K562 (cell line): Measurements from ENCODE around the gene GLIPR1L1. TPM values are rescaled to one million over a fixed set of nuclear protein-coding genes. Genes with fewer than 3 reads are reported as not detected.

Experiments used
- ATAC-seq: fragments of 200-7000 bp; cut with Tn5 transposase; 3 replicates; pipeline ENCODE4 v1.9.1; 2020; ENCODE audit warnings: moderate library complexity
- BruUV-seq: library from RNA; stranded (reverse); fragments of 400-500 nt; replicated peaks from 2 replicates; lab custom pipeline; 2021; lab: Mats Ljungman, UMichigan
- CTCF ChIA-PET: fragments of 300-600 bp; formaldehyde crosslinking; extraction: SDS; loops from one replicate; lab custom pipeline; 2021; ENCODE audit warnings: low intra/inter-chr PET ratio; lab: Yijun Ruan, JAX
- POLR2A ChIA-PET: fragments of 300-600, 350-650 bp; sonication (Branson Sonifier 250); formaldehyde crosslinking; extraction: SDS; loops from one replicate; lab custom pipeline; 2021; ENCODE audit warnings: antibody characterized with exemption, inconsistent platforms; lab: Yijun Ruan, JAX
- DNase-seq, 4 experiments: peaks; one replicate each; pipeline versions ENCODE4 v3.0.0 to v3.0.0-alpha.2; 2011 to 2018; ENCODE audit warnings: low spot score in 3 of 4, mixed read lengths in 3 of 4; ENCODE audit errors: extremely low read depth in 1 of 4
- FAIRE-seq: peaks from 2 replicates; lab custom pipeline; 2011; peaks lifted over from hg19 to GRCh38; lab: Jason Lieb, UNC
- H2AFZ ChIP-seq: 2 replicates; pipeline ENCODE4 v1.6.0; 2011; ENCODE audit warnings: low read depth, low read length, control low read depth, inconsistent platforms
- H3K27ac ChIP-seq: fragments of 200-600 bp; 3 replicates; pipeline ENCODE4 v1.8.0; 2011; ENCODE audit warnings: low read depth, mild to moderate bottlenecking, control low read depth, inconsistent platforms, low read length, moderate library complexity, mixed read lengths; ENCODE audit errors: extremely low read depth
- H3K27me3 ChIP-seq, 2 experiments: fragments of 300-600 bp in 1 of 2; 2 replicates in 1 of 2; 3 replicates in 1 of 2; pipeline versions ENCODE4 v1.6.0 to v1.8.0; 2011; ENCODE audit warnings: inconsistent platforms in 2 of 2, low read length in 2 of 2, mild to moderate bottlenecking in 1 of 2, mixed read lengths in 1 of 2, moderate library complexity in 1 of 2; ENCODE audit not compliant: control insufficient read depth in 2 of 2, insufficient read depth in 2 of 2
- H3K36me3 ChIP-seq: fragments of 300-600 bp; 3 replicates; pipeline ENCODE4 v1.8.0; 2011; ENCODE audit warnings: mild to moderate bottlenecking, low read length, inconsistent platforms; ENCODE audit not compliant: control insufficient read depth, insufficient read depth
- H3K4me1 ChIP-seq, 2 experiments: fragments of 200-600 bp in 1 of 2; replicated peaks in 1 of 2; 2 replicates in 1 of 2; 3 replicates in 1 of 2; pipeline versions ENCODE4 v1.5.1 to v1.8.0; 2011; ENCODE audit warnings: inconsistent platforms in 2 of 2, low read length in 2 of 2, mild to moderate bottlenecking in 1 of 2, mixed read lengths in 1 of 2, moderate library complexity in 1 of 2; ENCODE audit not compliant: control insufficient read depth in 2 of 2, insufficient read depth in 2 of 2
- H3K4me2 ChIP-seq: 2 replicates; pipeline ENCODE4 v1.6.1; 2011; ENCODE audit warnings: low read length, control low read depth, inconsistent platforms, mixed read lengths; ENCODE audit not compliant: insufficient read depth
- H3K4me3 ChIP-seq: fragments of 200-600 bp; sonication (generic), shearing (Covaris generic); 2 replicates; pipeline ENCODE4 v1.5.1; 2016; ENCODE audit warnings: control low read depth, inconsistent platforms
- H3K79me2 ChIP-seq: fragments of 200-600 bp; 3 replicates; pipeline ENCODE4 v1.8.0; 2011; ENCODE audit warnings: low read length, inconsistent platforms; ENCODE audit not compliant: control insufficient read depth, insufficient read depth
- H3K9ac ChIP-seq, 2 experiments: 2 replicates each; pipeline versions ENCODE4 v1.6.0 to v1.6.1; 2011; ENCODE audit warnings: low read depth in 2 of 2, low read length in 2 of 2, control low read depth in 1 of 2, inconsistent platforms in 1 of 2, mild to moderate bottlenecking in 1 of 2, mixed read lengths in 1 of 2; ENCODE audit not compliant: insufficient read depth in 1 of 2
- H3K9me1 ChIP-seq: one replicate; pipeline ENCODE4 v1.6.0; 2011; ENCODE audit warnings: inconsistent platforms, mild to moderate bottlenecking, low read length, moderate library complexity; ENCODE audit not compliant: control insufficient read depth, insufficient read depth
- H3K9me3 ChIP-seq: replicated peaks from 2 replicates; pipeline ENCODE4 v1.5.1; 2011; ENCODE audit warnings: low read depth, low read length, inconsistent platforms; ENCODE audit not compliant: control insufficient read depth, insufficient read depth
- H4K20me1 ChIP-seq: replicated peaks from 2 replicates; pipeline ENCODE4 v1.6.1; 2011; ENCODE audit warnings: low read length, inconsistent platforms, mixed read lengths; ENCODE audit not compliant: control insufficient read depth, insufficient read depth
- CBX2 ChIP-seq: fragments of 200-600 bp; sonication (generic); IDR thresholded peaks from one replicate; pipeline ENCODE4 v1.6.1; 2012; ENCODE audit warnings: mild to moderate bottlenecking, low read length, inconsistent platforms; ENCODE audit not compliant: insufficient read depth, poor library complexity, severe bottlenecking
- CEBPG ChIP-seq, 3 experiments: fragments of 200-800 bp in 1 of 3; sonication (Bioruptor generic) in 1 of 3; sonication (generic) in 1 of 3; formaldehyde crosslinking in 1 of 3; IDR thresholded peaks in 2 of 3; conservative IDR thresholded peaks in 1 of 3; 2 replicates each; pipeline versions ENCODE4 v1.6.1 to v1.8.0; 2016 to 2022; ENCODE audit warnings: missing compliant biosample characterization in 2 of 3, missing genetic modification characterization in 2 of 3, mild to moderate bottlenecking in 1 of 3, missing genetic modification reagents in 1 of 3
- CHD4 ChIP-seq: fragments of 200-600 bp; sonication (generic); IDR thresholded peaks from 3 replicates; pipeline ENCODE4 v1.6.1; 2012; ENCODE audit warnings: low read depth, mild to moderate bottlenecking, mixed read lengths, low read length, inconsistent platforms; ENCODE audit not compliant: insufficient read depth, insufficient replicate concordance, poor library complexity, severe bottlenecking
- GTF2A2 ChIP-seq: IDR thresholded peaks from 2 replicates; pipeline ENCODE4 v1.6.1; 2016; ENCODE audit warnings: mild to moderate bottlenecking, missing genetic modification characterization, missing compliant biosample characterization
- HNRNPUL1 ChIP-seq: fragments of 200-400 bp; formaldehyde crosslinking; IDR thresholded peaks from 2 replicates; pipeline ENCODE4 v1.6.1; 2017; ENCODE audit warnings: low read length
- PML ChIP-seq: IDR thresholded peaks from 2 replicates; pipeline ENCODE4 v1.6.1; 2012; ENCODE audit warnings: low read length, inconsistent platforms
- RBM14 ChIP-seq: fragments of 200-400 bp; formaldehyde crosslinking; IDR thresholded peaks from 2 replicates; pipeline ENCODE4 v1.6.1; 2018; ENCODE audit warnings: low read depth, mild to moderate bottlenecking, low read length, moderate library complexity, borderline replicate concordance; ENCODE audit not compliant: insufficient read depth
- RFX7 ChIP-seq: fragments of 250-450 bp; sonication (Bioruptor Pico); IDR thresholded peaks from 2 replicates; pipeline ENCODE4 v1.5.1; 2021; ENCODE audit warnings: mild to moderate bottlenecking
- SETDB1 ChIP-seq: IDR thresholded peaks from one replicate; pipeline ENCODE4 v1.6.1; 2012; ENCODE audit warnings: low read length, control low read depth, inconsistent platforms
- SIX5 ChIP-seq, 2 experiments: IDR thresholded peaks; 2 replicates each; pipeline ENCODE4 v1.6.1; 2011; ENCODE audit warnings: low read length in 2 of 2, borderline replicate concordance in 1 of 2, low read depth in 1 of 2, mild to moderate bottlenecking in 1 of 2, moderate library complexity in 1 of 2; ENCODE audit not compliant: insufficient read depth in 1 of 2
- SMARCE1 ChIP-seq: fragments of 450-650 bp; IDR thresholded peaks from 2 replicates; pipeline ENCODE4 v1.7.1; 2016; ENCODE audit warnings: mild to moderate bottlenecking
- U2AF1 ChIP-seq: fragments of 200-400 bp; formaldehyde crosslinking; optimal IDR thresholded peaks from 2 replicates; pipeline ENCODE3; 2017; ENCODE audit warnings: mild to moderate bottlenecking, low read depth, low read length, moderate library complexity
- ZNF143 ChIP-seq: sonication (generic); formaldehyde crosslinking; IDR thresholded peaks from 2 replicates; pipeline ENCODE4 v1.9.0; 2022; ENCODE audit warnings: mild to moderate bottlenecking, missing genetic modification reagents
- WGBS: fragments of 100-300 bp; shearing (Covaris generic); methylation state at CpG from one replicate; pipeline ENCODE4 v1.1.6; 2016; ENCODE audit warnings: low coverage, mixed read lengths; ENCODE audit not compliant: insufficient coverage; ENCODE audit errors: missing lambda C conversion rate; 5-methylcytosine and 5-hydroxymethylcytosine counted together
- in situ Hi-C: fragments of 300-500 bp; cut with MboI; formaldehyde crosslinking; loops from 4 replicates; pipeline ENCODE4 v1.15.0; 2018; ENCODE audit warnings: inconsistent platforms, mixed read lengths
- intact Hi-C: fragments of 100-400 bp; cut with micrococcal nuclease; formaldehyde crosslinking; loops from 2 replicates; pipeline ENCODE4 v1.14.2; 2022
- polyA plus RNA-seq, 8 experiments: library from polyadenylated mRNA; depleted of rRNA in 4 of 8; stranded (reverse) in 5 of 8; unstranded in 3 of 8; fragments of >200 nt; fragmentation: Nextera tagmentation in 2 of 8; fragmentation: Illumina TruSeq in 1 of 8; extraction: Ambion mirVana in 2 of 8; extraction: Trizol in 1 of 8; gene quantifications; 2 replicates each; pipeline versions ENCODE4 v1.2.1 to v1.2.3, GENCODE V29; 2011 to 2014; ENCODE audit warnings: inconsistent platforms in 1 of 8, missing spikeins in 1 of 8
- total RNA-seq, 7 experiments: library from RNA; depleted of rRNA in 6 of 7; stranded (reverse); fragments of >200 nt in 6 of 7; fragmentation: Illumina TruSeq in 2 of 7; extraction: Trizol in 2 of 7; gene quantifications; 2 replicates each; pipeline versions ENCODE4 v1.2.1 to v1.2.3, GENCODE V29; 2011 to 2021; ENCODE audit warnings: low replicate concordance in 1 of 7
- TF ChIP-seq, protein P1 (sequence below): fragments of 200-400 bp; formaldehyde crosslinking; IDR thresholded peaks from 2 replicates; pipeline ENCODE4 v1.6.1; 2017; ENCODE audit warnings: mild to moderate bottlenecking, low read depth, low read length, moderate library complexity

The GLIPR1L1 gene
- total and polyA plus RNA-seq, 9 of the 15 experiments (the other 6 are each of a cell fraction or from before 2014, with no cell fraction given) = not detected

DNA sequence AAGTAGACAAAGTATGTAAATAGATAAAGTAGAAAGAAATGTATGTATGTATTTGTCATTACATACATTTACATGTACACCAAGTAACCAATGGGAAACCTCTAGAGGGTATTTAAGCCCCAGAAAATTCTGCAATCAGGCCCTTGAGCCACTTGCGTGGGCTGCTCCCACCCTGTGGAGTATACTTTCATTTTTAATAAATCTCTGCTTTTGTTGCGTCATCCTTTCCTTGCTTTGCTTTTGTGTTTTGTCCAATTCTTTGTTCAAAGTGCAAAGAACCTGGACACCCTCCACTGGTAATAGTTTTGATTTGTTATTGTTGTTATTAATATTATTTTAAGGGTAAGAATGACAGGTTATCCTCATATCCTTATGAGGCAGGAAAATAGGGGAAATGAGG lies 26.2 kb upstream of the GLIPR1L1 start:
- Histone ChIP-seq H3K9me1 (no peaks in the 10 kb centered on the region), H3K27ac (no peak overlapping the region), H3K4me2 (no peak overlapping the region), H2AFZ (no peak overlapping the region), H3K4me3 (no peak overlapping the region), H3K4me1 (peaks cover 0 to 7% of the 10 kb centered on the region in 2 experiments; a peak in 1 of 5 replicates), H3K27me3 (no peaks in the 10 kb centered on the region), H3K9ac (no peak overlapping the region), H4K20me1 (no peaks in the 10 kb centered on the region), H3K9me3 (no peaks in the 10 kb centered on the region), H3K36me3 (no peaks in the 10 kb centered on the region), H3K79me2 (no peaks in the 10 kb centered on the region)
- FAIRE-seq (no peak), DNase-seq (no peak), ATAC-seq (no peak)
- CTCF ChIA-PET = no interaction called here
- in situ Hi-C loops = no loop called here
- no TSS peak for BruUV-seq
- WGBS = 0% methylated on average over 2 of the region's 2 CpGs
- no peak for TF ChIP-seq CEBPG (CRISPR knock-in tag; IDR thresholded peaks at IDR 0.05)
- TF ChIP-seq CEBPG (tag; conservative IDR thresholded peaks at IDR 0.05 in 1 of 2, IDR thresholded peaks at IDR 0.05 in 1 of 2) = peak; percentile 18 to 35; a peak in 1 of 4 replicates
- no peak for TF ChIP-seq CHD4
- intact Hi-C loops = no loop called here
- POLR2A ChIA-PET = interaction anchor here (0.6 kb wide), 1 partner anchor 1087 kb away, joined by 3 read pairs; no protein-coding TSS in a partner anchor

DNA sequence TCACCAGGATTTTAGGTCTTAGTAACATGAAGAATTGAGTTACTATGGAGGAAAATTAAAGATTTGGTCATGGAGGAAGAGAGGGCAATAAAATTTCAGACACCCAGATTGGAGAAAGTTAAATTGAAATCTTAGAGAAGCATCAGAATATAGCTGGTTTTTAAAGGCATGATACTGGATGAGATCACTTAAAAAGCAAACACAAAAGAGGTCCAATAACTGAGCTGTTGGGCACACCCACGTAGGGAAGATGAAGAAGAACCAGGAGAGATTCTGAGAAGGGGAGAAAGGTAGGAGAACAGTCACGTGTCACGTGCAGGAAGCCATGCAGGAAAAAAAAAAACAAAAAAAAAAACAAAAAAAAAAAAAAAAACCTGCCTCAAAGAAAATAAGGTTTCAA lies 23.1 kb upstream of the GLIPR1L1 start:
- Histone ChIP-seq H3K36me3 (no peaks in the 10 kb centered on the region), H3K4me1 (no peaks in the 10 kb centered on the region), H2AFZ (no peak overlapping the region), H3K9me1 (no peaks in the 10 kb centered on the region), H3K4me2 (no peak overlapping the region), H3K9me3 (no peaks in the 10 kb centered on the region), H3K79me2 (no peaks in the 10 kb centered on the region), H3K27me3 (no peaks in the 10 kb centered on the region), H3K9ac (no peak overlapping the region), H3K4me3 (no peak overlapping the region), H4K20me1 (no peaks in the 10 kb centered on the region), H3K27ac (no peak overlapping the region)
- no TSS peak for BruUV-seq
- ChIA-PET POLR2A (no interaction called here), CTCF (no interaction called here)
- ATAC-seq (no peak), DNase-seq (no peak), FAIRE-seq (no peak)
- in situ Hi-C loops = no loop called here
- 0% methylated on average over 1 of the region's 3 CpGs for WGBS
- intact Hi-C loops = no loop called here
- TF ChIP-seq, protein P1, sequence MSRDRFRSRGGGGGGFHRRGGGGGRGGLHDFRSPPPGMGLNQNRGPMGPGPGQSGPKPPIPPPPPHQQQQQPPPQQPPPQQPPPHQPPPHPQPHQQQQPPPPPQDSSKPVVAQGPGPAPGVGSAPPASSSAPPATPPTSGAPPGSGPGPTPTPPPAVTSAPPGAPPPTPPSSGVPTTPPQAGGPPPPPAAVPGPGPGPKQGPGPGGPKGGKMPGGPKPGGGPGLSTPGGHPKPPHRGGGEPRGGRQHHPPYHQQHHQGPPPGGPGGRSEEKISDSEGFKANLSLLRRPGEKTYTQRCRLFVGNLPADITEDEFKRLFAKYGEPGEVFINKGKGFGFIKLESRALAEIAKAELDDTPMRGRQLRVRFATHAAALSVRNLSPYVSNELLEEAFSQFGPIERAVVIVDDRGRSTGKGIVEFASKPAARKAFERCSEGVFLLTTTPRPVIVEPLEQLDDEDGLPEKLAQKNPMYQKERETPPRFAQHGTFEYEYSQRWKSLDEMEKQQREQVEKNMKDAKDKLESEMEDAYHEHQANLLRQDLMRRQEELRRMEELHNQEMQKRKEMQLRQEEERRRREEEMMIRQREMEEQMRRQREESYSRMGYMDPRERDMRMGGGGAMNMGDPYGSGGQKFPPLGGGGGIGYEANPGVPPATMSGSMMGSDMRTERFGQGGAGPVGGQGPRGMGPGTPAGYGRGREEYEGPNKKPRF = no peak
- TF ChIP-seq HNRNPUL1 (no peak), RFX7 (CRISPR knock-in tag) (no peak), RBM14 (no peak), U2AF1 (no peak), SMARCE1 (no peak), SETDB1 (no peak), CBX2 (no peak), GTF2A2 (tag) (no peak), PML (no peak), SIX5 (IDR thresholded peaks at IDR 0.05; ENCODE audit: borderline replicate concordance in 1 of 2, insufficient read depth in 1 of 2, low read depth in 1 of 2, low read length in 2 of 2) (no peak), ZNF143 (no peak)
